K562 (cell line): ENCODE results near the gene GLRX. TPM values are rescaled to one million over a fixed set of nuclear protein-coding genes. Genes with fewer than 3 reads are reported as not detected.

ENCODE experiments used
- DMBX1 ChIP-seq: fragments of 250-450 bp; sonication (Bioruptor Pico); IDR thresholded peaks from 2 replicates; pipeline ENCODE4 v1.8.0; 2022; ENCODE audit warnings: inconsistent platforms, mild to moderate bottlenecking, moderate library complexity, borderline replicate concordance
- FOXK2 ChIP-seq, 2 experiments: fragments of 450-650 bp; IDR thresholded peaks in 1 of 2; conservative IDR thresholded peaks in 1 of 2; 2 replicates each; pipeline ENCODE4 v1.6.1; 2016; ENCODE audit warnings: low read depth in 2 of 2, mild to moderate bottlenecking in 1 of 2
- IFI16 ChIP-seq: fragments of 250-450 bp; sonication (Bioruptor Pico); IDR thresholded peaks from 2 replicates; pipeline ENCODE4 v2.1.2; 2022; ENCODE audit warnings: mild to moderate bottlenecking, inconsistent platforms
- JUNB ChIP-seq: fragments of 450-650 bp; formaldehyde crosslinking; conservative IDR thresholded peaks from 2 replicates; pipeline ENCODE4 v1.4.0; 2020; ENCODE audit warnings: mild to moderate bottlenecking
- KDM2B ChIP-seq: fragments of 250-450 bp; sonication (Bioruptor Pico); IDR thresholded peaks from 2 replicates; pipeline ENCODE4 v1.8.0; 2021; ENCODE audit warnings: mild to moderate bottlenecking, moderate library complexity
- KLF10 ChIP-seq: fragments of 250-450 bp; sonication (Bioruptor Pico); IDR thresholded peaks from 2 replicates; pipeline ENCODE4 v1.6.1; 2021; ENCODE audit warnings: matching md5 sums
- LARP7 ChIP-seq: fragments of 450-650 bp; IDR thresholded peaks from 2 replicates; pipeline ENCODE4 v1.6.1; 2016
- MAZ ChIP-seq, 2 experiments: fragments of 450-650 bp in 1 of 2; sonication (generic) in 1 of 2; formaldehyde crosslinking; IDR thresholded peaks in 1 of 2; conservative IDR thresholded peaks in 1 of 2; 2 replicates each; pipeline versions ENCODE4 v1.4.0 to v1.5.0; 2020; ENCODE audit warnings: mild to moderate bottlenecking in 1 of 2, missing genetic modification reagents in 1 of 2
- MYNN ChIP-seq, 2 experiments: sonication (generic); formaldehyde crosslinking in 1 of 2; IDR thresholded peaks; 2 replicates each; pipeline versions ENCODE4 v1.5.0 to v1.6.1; 2016 to 2020; ENCODE audit warnings: antibody characterized with exemption in 1 of 2, missing genetic modification reagents in 1 of 2
- NBN ChIP-seq: fragments of 450-650 bp; IDR thresholded peaks from 2 replicates; pipeline ENCODE4 v1.6.1; 2016; ENCODE audit warnings: low read depth, mild to moderate bottlenecking
- NFRKB ChIP-seq: fragments of 450-650 bp; IDR thresholded peaks from 2 replicates; pipeline ENCODE4 v1.6.1; 2016; ENCODE audit warnings: low read depth
- SAFB ChIP-seq: fragments of 200-400 bp; formaldehyde crosslinking; IDR thresholded peaks from 2 replicates; pipeline ENCODE4 v1.6.1; 2017; ENCODE audit warnings: low read depth, low read length, borderline replicate concordance
- SMAD1 ChIP-seq: fragments of 150-350 bp; IDR thresholded peaks from 2 replicates; pipeline ENCODE4 v1.6.1; 2014; ENCODE audit warnings: low read length, low read depth; ENCODE audit not compliant: partially characterized antibody
- ZFP30 ChIP-seq: fragments of 250-450 bp; sonication (Bioruptor Pico); IDR thresholded peaks from 2 replicates; pipeline ENCODE4 v1.8.0; 2022; ENCODE audit warnings: moderate library complexity, mild to moderate bottlenecking, inconsistent platforms, borderline replicate concordance
- ZNF165 ChIP-seq: fragments of 250-450 bp; sonication (Bioruptor Pico); IDR thresholded peaks from 2 replicates; pipeline ENCODE4 v1.4.0; 2020; ENCODE audit warnings: borderline replicate concordance
- ZNF583 ChIP-seq: fragments of 250-450 bp; sonication (Bioruptor Pico); IDR thresholded peaks from 2 replicates; pipeline ENCODE4 v1.4.0; 2020
- ZNF589 ChIP-seq: fragments of 200-800 bp; sonication (Bioruptor generic); IDR thresholded peaks from 2 replicates; pipeline ENCODE4 v1.6.1; 2016; ENCODE audit warnings: low read depth, missing genetic modification characterization, missing compliant biosample characterization
- ZNF717 ChIP-seq: fragments of 250-450 bp; sonication (Bioruptor Pico); IDR thresholded peaks from 2 replicates; pipeline ENCODE4 v1.5.0; 2021
- ZNF79 ChIP-seq: fragments of 250-450 bp; sonication (Bioruptor Pico); IDR thresholded peaks from 2 replicates; pipeline ENCODE4 v1.4.0; 2020; ENCODE audit warnings: low read depth, mild to moderate bottlenecking, moderate library complexity
- polyA plus RNA-seq, 8 experiments: library from polyadenylated mRNA; depleted of rRNA in 4 of 8; stranded (reverse) in 5 of 8; unstranded in 3 of 8; fragments of >200 nt; fragmentation: Nextera tagmentation in 2 of 8; fragmentation: Illumina TruSeq in 1 of 8; extraction: Ambion mirVana in 2 of 8; extraction: Trizol in 1 of 8; gene quantifications; 2 replicates each; pipeline versions ENCODE4 v1.2.1 to v1.2.3, GENCODE V29; 2011 to 2014; ENCODE audit warnings: inconsistent platforms in 1 of 8, missing spikeins in 1 of 8
- total RNA-seq, 7 experiments: library from RNA; depleted of rRNA in 6 of 7; stranded (reverse); fragments of >200 nt in 6 of 7; fragmentation: Illumina TruSeq in 2 of 7; extraction: Trizol in 2 of 7; gene quantifications; 2 replicates each; pipeline versions ENCODE4 v1.2.1 to v1.2.3, GENCODE V29; 2011 to 2021; ENCODE audit warnings: low replicate concordance in 1 of 7
- TF ChIP-seq, protein P1 (sequence below): fragments of 200-600 bp; sonication (generic); IDR thresholded peaks from one replicate; pipeline ENCODE4 v1.6.1; 2012; ENCODE audit warnings: mild to moderate bottlenecking, low read depth, low read length, inconsistent platforms

GLRX gene
- total and polyA plus RNA-seq, 9 of the 15 experiments (the other 6 are each of a cell fraction or from before 2014, with no cell fraction given), result 2.3 to 11.2 (median 4.6) TPM

DNA sequence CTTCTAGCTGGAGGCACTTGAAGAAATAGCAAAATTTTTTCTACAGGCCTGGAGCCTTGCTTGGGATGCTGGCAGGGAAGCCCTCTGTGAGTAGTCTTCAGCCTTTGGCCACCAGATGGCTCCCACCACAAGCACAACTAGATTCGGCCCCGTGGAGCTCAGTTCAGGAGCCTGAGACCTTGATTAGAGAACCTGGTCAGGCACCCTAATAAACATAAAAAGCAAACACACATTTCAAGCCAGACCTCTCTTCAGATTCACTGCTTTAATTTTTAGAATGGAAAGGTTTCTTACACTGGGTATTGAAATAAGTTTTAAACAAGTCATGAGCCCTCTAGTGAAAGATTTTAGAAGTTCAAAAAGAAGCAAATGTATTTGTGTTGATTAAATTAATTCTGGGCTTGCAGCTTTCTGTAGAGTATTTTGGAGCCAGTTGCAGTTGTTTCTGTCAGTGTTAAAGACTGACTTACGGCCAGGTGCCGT is 41.4 kb downstream of the GLRX start (continued):
- TF ChIP-seq, protein P1, sequence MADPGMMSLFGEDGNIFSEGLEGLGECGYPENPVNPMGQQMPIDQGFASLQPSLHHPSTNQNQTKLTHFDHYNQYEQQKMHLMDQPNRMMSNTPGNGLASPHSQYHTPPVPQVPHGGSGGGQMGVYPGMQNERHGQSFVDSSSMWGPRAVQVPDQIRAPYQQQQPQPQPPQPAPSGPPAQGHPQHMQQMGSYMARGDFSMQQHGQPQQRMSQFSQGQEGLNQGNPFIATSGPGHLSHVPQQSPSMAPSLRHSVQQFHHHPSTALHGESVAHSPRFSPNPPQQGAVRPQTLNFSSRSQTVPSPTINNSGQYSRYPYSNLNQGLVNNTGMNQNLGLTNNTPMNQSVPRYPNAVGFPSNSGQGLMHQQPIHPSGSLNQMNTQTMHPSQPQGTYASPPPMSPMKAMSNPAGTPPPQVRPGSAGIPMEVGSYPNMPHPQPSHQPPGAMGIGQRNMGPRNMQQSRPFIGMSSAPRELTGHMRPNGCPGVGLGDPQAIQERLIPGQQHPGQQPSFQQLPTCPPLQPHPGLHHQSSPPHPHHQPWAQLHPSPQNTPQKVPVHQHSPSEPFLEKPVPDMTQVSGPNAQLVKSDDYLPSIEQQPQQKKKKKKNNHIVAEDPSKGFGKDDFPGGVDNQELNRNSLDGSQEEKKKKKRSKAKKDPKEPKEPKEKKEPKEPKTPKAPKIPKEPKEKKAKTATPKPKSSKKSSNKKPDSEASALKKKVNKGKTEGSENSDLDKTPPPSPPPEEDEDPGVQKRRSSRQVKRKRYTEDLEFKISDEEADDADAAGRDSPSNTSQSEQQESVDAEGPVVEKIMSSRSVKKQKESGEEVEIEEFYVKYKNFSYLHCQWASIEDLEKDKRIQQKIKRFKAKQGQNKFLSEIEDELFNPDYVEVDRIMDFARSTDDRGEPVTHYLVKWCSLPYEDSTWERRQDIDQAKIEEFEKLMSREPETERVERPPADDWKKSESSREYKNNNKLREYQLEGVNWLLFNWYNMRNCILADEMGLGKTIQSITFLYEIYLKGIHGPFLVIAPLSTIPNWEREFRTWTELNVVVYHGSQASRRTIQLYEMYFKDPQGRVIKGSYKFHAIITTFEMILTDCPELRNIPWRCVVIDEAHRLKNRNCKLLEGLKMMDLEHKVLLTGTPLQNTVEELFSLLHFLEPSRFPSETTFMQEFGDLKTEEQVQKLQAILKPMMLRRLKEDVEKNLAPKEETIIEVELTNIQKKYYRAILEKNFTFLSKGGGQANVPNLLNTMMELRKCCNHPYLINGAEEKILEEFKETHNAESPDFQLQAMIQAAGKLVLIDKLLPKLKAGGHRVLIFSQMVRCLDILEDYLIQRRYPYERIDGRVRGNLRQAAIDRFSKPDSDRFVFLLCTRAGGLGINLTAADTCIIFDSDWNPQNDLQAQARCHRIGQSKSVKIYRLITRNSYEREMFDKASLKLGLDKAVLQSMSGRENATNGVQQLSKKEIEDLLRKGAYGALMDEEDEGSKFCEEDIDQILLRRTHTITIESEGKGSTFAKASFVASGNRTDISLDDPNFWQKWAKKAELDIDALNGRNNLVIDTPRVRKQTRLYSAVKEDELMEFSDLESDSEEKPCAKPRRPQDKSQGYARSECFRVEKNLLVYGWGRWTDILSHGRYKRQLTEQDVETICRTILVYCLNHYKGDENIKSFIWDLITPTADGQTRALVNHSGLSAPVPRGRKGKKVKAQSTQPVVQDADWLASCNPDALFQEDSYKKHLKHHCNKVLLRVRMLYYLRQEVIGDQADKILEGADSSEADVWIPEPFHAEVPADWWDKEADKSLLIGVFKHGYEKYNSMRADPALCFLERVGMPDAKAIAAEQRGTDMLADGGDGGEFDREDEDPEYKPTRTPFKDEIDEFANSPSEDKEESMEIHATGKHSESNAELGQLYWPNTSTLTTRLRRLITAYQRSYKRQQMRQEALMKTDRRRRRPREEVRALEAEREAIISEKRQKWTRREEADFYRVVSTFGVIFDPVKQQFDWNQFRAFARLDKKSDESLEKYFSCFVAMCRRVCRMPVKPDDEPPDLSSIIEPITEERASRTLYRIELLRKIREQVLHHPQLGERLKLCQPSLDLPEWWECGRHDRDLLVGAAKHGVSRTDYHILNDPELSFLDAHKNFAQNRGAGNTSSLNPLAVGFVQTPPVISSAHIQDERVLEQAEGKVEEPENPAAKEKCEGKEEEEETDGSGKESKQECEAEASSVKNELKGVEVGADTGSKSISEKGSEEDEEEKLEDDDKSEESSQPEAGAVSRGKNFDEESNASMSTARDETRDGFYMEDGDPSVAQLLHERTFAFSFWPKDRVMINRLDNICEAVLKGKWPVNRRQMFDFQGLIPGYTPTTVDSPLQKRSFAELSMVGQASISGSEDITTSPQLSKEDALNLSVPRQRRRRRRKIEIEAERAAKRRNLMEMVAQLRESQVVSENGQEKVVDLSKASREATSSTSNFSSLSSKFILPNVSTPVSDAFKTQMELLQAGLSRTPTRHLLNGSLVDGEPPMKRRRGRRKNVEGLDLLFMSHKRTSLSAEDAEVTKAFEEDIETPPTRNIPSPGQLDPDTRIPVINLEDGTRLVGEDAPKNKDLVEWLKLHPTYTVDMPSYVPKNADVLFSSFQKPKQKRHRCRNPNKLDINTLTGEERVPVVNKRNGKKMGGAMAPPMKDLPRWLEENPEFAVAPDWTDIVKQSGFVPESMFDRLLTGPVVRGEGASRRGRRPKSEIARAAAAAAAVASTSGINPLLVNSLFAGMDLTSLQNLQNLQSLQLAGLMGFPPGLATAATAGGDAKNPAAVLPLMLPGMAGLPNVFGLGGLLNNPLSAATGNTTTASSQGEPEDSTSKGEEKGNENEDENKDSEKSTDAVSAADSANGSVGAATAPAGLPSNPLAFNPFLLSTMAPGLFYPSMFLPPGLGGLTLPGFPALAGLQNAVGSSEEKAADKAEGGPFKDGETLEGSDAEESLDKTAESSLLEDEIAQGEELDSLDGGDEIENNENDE, result no peak
- TF ChIP-seq IFI16 (CRISPR knock-in tag) (no peak), ZNF589 (CRISPR knock-in tag) (no peak), FOXK2 (conservative IDR thresholded peaks at IDR 0.05 in 1 of 2, IDR thresholded peaks at IDR 0.05 in 1 of 2; ENCODE audit: low read depth in 2 of 2) (no peak), SMAD1 (no peak), NBN (0 out of 2 replicates have a peak, but pooled peaks have one; percentile 39), ZNF717 (CRISPR knock-in tag) (no peak), MAZ (CRISPR knock-in tag; conservative IDR thresholded peaks at IDR 0.05 in 1 of 2, IDR thresholded peaks at IDR 0.05 in 1 of 2) (0 out of 4 replicates have a peak, but pooled peaks of 1 of the 2 experiments have one; percentile 27), MYNN (IDR thresholded peaks at IDR 0.05) (no peak), MYNN (CRISPR knock-in tag; IDR thresholded peaks at IDR 0.05) (no peak), NFRKB (no peak), KLF10 (CRISPR knock-in tag) (no peak), ZNF79 (CRISPR knock-in tag) (no peak), LARP7 (no peak), ZNF165 (CRISPR knock-in tag) (no peak), ZNF583 (CRISPR knock-in tag) (no peak), ZFP30 (CRISPR knock-in tag) (no peak), KDM2B (CRISPR knock-in tag) (no peak), JUNB (CRISPR knock-in tag) (no peak), DMBX1 (no peak), SAFB (no peak)
